Fibroblast of gingiva (primary cell): Measurements from ENCODE around the gene GPR15.

Experiments used
- DNase-seq: peaks from one replicate; pipeline ENCODE4 v3.0.0-alpha.2; 2011; ENCODE audit warnings: low read depth

The GPR15 gene

GRCh38 chr3:98531622-98532274 is at the start of gene GPR15:
TSS of gene GPR15 (plus strand) at chr3:98531978. CDS start at chr3:98532034, 56 bp downstream.
- DNase-seq: no peak

DNA sequence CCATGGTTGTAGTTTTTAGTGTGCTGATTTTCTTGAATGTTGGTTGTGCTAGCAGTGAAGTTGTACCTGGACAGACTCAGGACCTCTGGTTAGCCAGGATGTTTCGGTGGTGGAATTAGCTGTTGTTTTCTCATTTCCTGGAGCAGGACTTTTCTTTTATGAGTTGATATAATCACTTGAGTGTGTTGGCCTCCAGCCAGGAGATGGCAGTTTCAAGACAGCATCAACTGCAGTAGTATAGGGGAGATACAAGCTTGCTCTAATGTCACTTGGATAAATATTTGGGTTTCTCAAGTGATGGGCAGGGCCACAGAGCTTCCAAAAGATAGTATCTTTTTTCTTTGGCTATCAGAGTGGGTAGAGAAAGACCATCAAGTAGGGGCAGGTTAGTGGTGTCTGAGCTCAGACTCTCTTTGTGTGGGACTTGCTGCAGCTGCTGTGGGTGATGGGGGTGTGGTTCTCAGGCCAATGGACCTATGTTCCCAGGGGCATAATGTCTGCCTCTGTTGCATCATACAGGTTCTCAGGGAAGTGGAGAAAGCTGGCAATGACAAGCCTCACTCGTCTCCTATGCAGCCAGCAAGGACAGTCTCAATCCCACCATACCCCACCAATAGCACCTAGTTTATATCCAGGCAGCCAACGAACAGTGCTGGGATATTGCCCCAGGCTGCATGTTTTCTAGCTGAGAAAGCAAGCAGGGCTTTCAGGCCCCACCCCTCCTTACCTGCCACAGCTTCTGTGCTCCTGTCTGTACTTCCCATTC is 48.9 kb upstream of the GPR15 start:
- DNase-seq: no peak

GRCh38 chr3:98483626-98484025 is 48.2 kb upstream of the GPR15 start:
- DNase-seq: no peak

GRCh38 chr3:98497381-98497780 is 34.4 kb upstream of the GPR15 start, which contains the start of gene OR5K2:
TSS of gene OR5K2 (plus strand) at chr3:98497681. CDS start at chr3:98497681, 0 bp downstream.
- DNase-seq: no peak

DNA sequence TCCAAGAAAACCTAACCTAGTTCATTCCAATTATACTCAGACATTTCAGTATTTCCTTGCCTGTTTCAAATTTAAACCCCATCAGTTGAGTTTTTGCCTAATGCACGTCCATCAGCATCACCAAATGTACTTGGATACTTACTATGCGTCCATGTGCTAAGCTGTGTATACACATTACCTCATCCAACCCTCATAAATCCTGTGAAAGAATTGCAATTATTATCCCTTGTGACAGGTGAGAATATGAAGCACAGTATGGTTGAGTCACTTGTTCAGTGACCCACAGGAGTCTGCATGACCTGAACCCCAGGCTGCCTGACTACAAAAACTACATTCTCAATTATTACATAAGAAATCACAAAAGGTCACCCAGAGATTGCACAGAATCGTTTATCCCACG is 31.8 kb upstream of the GPR15 start:
- DNase-seq: no peak

DNA sequence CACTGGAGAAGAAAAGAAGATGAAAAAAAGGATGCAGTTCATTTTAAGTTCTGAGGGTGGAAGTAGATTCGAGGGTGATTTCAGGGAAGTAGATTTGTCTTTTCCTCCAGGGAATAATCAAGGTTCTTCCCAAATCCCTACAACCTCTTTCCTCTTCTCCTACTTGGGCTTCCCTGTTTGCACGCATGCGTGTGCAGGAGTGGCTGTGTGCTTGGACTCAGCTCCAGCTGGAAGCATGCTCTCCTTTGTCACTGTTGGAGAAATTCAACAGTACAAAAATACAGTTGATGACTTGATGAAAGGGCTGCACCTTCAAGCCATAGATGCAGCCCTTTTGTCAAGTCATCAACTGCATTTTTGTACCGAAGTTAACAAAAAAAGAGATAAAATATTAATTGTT is 30.5 kb upstream of the GPR15 start:
- DNase-seq: no peak

DNA sequence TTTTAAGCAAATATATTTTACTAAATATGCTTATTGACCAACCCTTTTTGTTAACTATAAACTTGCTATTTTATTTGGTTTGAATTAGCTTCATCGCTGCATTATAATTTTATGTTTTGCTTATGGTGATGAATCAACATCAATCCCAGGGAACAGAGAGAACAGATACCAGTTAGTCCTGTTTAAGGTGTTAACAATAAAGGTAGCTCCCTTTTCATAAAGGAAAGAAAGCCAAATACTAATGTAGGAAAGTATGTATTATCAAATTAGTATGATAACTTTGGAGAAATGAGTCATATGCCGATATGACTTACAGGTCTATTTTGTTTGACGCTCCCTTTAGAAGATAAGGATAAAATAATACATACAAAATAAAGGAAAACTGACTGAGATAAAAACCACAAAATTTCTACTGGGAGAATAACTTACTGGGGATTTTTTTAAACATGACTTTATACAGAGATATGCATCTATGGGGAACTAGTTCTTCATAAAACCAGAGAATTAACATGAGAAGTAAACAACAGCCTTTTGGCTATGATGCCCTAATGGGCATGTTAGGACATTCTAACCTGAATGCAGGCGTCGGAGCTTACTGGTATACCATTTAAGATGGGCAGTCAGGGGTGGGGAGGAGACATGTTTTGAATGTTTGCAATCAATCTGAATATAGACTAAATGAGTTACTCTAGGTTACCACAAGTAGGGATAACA is 29.8 kb upstream of the GPR15 start:
- no peak for DNase-seq

DNA sequence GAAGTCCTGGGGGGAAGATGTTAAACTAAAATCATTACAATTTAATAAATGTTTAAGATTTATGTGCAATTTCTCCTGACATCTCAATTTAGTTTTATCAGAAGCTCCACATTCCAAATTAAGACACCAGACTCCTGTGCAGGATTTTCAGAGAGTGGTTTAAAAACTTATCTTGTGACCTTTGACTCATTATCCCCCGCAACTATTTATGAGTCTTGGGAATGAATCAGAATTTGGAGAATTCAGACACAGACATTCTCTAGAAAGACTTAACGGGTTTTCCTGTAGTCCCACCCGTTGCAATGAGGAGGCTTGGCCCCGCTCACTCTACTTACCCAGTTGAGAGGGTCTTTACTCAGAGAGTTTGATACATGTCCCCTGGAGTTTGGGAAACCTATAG is 27.2 kb upstream of the GPR15 start:
- no peak for DNase-seq

- no peak for DNase-seq
These were observed 23.2 kb upstream of the GPR15 start for GRCh38 chr3:98508582-98508981.

DNA sequence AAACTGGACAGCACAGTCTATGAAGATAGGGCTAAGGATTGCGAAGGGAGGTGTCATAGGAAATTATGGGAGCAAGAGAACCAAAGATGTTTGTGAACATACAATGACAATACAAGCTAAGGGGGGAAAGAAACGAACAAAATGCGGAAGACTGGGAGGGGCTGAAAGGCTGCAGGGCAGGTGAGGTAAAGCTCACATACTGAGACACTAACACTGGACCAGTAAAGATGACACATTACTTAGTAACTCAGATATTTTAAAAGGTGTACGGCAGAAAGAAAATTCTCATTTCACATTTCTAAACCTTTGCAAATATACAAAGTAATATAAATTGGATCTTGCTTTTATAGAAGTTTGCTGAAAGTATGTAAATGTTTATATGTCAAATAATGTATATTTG is 19.2 kb upstream of the GPR15 start:
- no peak for DNase-seq

DNA sequence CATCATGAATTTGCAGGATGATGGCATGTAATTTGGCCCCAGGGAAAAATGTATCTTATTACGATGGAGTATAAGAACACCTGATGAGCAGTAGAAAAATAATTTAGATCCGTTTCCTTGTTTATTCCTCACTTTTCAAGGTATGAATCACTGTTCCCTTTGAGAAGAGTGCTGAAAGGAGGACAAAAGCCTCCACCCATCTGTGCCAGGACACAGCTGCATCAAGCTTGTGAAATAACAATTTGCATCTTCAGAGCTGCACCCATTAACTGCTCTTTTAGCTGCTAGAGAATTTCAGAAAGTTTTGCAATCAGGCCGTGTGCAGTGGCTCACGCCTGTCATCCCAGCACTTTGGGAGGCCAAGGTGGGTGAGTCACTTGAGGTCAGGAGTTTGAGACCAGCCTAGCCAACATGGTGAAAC is 18.7 kb upstream of the GPR15 start:
- peak; percentile 72 for DNase-seq

- DNase-seq: no peak
These were observed 18.0 kb upstream of the GPR15 start for GRCh38 chr3:98513736-98514135.

- DNase-seq: no peak
These were observed 16.8 kb upstream of the GPR15 start for GRCh38 chr3:98514948-98515347.

GRCh38 chr3:98518816-98519215 is 13.0 kb upstream of the GPR15 start:
- no peak for DNase-seq

DNA sequence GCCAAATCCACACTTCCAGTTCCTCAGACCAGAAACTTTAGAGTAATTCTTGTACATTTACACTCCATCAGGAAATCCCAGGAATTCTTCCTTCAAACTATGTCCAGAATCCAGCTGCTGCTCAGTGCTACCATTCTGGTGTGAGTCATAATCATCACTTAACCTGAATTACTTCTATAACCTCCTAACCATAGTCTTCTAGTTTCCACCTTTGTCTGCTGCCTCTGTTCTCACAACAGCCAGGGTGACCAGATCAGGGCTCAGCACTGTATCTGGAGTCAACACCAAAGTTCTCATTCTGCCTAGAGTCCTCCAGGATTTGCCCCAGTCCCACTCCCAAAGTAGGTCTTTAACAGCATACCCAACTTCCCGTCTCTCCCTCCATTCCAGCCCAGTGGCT is 12.4 kb upstream of the GPR15 start:
- no peak for DNase-seq

DNA sequence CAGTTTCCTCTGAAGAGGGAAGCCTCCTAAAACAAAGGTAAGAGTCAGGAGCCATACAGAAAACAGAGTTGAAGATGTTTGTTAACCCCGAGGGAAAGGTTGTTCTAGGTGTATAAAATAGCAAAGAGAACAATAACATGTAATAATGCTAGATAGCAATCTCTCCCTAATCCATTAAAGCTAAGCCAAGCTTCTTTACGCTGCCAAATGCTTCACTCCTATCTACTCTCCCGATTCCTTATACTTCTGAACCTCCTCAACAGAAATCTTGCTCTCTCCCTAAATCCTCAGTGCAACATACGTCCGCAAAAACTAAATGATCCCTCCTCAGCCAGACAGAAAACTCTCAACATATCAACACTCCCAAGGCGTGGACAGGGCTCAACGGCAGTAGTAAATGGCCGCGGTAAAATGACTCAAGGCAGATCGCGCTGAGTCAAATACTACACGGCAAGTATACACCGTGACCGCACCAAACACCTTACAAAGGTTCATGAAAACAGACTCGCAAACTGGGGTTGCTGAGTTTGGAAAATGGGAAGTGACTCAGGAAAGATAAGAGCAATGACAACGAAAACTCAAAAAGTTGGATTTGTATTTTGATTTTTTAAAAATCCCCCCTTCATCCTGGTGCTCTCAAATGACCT is 9.8 kb upstream of the GPR15 start:
- DNase-seq: peak; percentile 41

- peak; percentile 97 for DNase-seq
These were observed 9.1 kb upstream of the GPR15 start, which contains the start of gene CLDND1 for GRCh38 chr3:98522544-98523281. TSS of gene CLDND1 (minus strand) at chr3:98522902. CDS start at chr3:98521424, 1,478 bp downstream.

- no peak for DNase-seq
These were observed 6.3 kb upstream of the GPR15 start for GRCh38 chr3:98525494-98525893.

DNA sequence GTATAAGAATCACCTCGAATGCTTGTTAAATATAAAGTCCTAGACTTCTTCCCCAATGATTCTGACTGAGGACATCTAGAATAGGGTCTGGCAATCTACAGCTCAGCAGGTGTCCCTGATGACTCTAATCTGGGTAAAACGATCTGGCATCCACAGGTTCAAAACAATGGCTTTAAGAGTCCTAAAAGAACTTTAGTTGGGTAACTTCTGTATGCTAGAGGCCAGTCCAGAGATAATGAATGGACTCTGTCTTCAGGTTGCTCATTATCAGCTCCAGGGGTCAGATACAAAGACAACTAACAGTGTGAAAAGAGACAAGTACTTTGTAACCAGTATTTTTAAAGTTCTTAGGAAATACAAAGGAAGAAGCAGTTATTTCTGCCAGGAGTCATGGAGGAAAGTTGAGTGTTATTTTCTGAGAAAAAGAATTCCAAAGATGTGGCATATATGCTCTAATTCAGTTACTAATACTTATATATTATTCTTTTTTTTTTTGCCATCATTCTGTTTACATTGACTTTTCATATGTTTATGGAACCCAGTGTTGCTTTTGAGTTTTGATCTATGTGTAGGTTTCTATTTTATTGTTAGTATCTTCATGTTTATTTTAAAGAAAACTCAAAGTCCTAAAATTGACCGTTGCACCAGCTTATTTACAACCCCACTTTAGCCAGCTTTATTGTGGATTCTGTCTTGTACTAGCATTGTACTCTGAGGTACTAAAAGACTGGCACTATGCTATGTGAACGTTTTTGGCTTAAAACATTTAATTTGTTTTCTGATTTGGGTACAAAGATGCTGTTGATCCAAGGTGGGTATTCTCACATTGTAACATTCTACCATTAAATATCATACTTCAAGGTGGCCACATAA is 3.1 kb upstream of the GPR15 start:
- DNase-seq: no peak

DNA sequence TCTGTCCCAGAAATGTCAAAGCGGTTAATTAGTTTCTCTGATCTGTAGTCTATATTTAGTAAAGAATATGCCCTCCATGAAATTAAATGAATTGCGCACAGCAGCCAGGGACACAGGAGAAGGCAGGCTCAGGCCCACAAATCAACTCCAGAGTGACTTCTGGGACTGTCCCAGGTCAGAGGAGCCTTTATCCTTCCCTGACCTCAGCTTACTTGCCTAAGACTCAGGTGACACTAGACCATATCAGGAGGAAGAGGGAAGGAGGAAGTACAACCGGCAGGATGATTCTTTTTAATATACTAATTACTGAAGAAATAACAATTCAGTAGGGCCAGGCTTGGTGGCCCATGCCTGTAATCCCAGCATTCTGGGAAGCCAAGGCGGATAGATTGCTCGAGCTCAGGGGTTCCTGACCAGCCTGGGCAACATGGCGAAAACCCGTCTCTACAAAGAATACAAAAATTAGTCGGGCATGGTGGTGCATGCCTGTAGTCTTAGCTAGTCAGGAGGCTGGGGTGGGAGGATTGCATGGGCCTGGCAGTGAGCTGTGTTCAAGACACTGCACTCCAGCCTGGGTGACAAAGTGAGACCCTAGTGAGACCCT is 1.8 kb upstream of the GPR15 start:
- no peak for DNase-seq
